Fibroblast of villous mesenchyme (primary cell): ENCODE data around the gene IL25. TPM values are rescaled to one million over a fixed set of nuclear protein-coding genes. Genes with fewer than 3 reads are reported as not detected.

ENCODE experiments used
- DNase-seq: peaks from one replicate; pipeline ENCODE4 v3.0.0-alpha.2; 2010; ENCODE audit warnings: low read depth
- H3K4me3 ChIP-seq: 2 replicates; pipeline ENCODE4 v1.5.1; 2011; ENCODE audit warnings: low read depth, mild to moderate bottlenecking, low read length
- total RNA-seq: library from RNA; depleted of rRNA; stranded (reverse); fragments of >200 nt; gene quantifications from 2 replicates; pipeline ENCODE4 v1.2.3, GENCODE V29; 2012
- TF ChIP-seq, protein P1 (sequence below): IDR thresholded peaks from 2 replicates; pipeline ENCODE4 v1.5.1; 2012; ENCODE audit warnings: low read depth, mild to moderate bottlenecking, low read length; ENCODE audit not compliant: insufficient read depth

The IL25 gene
- total RNA-seq, 1 donor = not detected

DNA sequence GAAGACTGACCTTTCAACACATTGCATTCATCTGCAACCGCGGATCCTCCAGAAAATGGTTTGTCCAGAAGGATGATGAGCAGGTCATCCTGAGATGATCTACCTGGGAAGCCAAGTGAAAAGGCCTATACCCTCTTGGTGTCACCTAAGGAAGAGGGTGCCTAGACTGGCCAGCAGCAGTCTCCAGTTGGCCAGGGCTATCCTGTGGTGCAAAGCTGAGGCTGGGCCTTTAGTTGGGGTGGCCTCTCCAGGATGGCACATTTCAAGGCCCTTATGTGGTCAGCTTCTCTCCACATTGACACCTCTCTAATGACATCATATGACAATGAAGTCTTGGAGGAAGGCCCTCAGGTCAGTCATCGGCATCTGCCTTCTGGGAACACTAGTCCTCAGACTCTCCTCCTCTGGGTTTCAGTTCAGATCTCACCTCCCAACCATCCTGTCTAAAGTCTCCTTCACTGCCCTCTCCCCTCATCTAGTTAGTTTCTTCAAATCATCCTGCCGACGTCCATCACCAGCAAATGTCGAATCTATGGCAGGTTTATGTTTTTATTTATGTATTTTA, 16.7 kb upstream of the IL25 start:
- TF ChIP-seq, protein P1, sequence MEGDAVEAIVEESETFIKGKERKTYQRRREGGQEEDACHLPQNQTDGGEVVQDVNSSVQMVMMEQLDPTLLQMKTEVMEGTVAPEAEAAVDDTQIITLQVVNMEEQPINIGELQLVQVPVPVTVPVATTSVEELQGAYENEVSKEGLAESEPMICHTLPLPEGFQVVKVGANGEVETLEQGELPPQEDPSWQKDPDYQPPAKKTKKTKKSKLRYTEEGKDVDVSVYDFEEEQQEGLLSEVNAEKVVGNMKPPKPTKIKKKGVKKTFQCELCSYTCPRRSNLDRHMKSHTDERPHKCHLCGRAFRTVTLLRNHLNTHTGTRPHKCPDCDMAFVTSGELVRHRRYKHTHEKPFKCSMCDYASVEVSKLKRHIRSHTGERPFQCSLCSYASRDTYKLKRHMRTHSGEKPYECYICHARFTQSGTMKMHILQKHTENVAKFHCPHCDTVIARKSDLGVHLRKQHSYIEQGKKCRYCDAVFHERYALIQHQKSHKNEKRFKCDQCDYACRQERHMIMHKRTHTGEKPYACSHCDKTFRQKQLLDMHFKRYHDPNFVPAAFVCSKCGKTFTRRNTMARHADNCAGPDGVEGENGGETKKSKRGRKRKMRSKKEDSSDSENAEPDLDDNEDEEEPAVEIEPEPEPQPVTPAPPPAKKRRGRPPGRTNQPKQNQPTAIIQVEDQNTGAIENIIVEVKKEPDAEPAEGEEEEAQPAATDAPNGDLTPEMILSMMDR = no peak
- DNase-seq = no peak

DNA sequence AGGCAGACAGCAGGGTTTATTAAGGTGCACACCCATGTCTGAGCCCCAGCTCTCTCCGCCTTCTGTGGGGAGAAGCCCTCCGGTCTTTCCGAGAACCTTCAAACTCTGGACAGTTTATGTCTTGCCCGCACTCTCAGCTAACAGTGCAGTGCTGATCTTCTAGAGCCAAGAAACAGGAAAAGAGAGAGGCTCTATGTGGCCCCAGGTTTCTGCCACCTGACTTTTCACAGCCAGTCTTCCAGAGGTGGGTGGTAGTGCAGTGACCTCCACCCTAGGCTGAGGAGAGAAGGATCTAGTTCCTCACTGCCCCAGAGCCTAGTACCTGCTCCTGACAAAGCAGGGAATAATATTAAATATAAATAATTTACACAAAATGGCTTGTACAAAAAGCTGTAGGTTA, 15.9 kb upstream of the IL25 start:
- DNase-seq = no peak
- TF ChIP-seq, protein P1 = no peak
- H3K4me3 ChIP-seq = no peak overlapping the region

More for the DNA sequence above, 16.7 kb upstream of the IL25 start:
- no peak overlapping the region for H3K4me3 ChIP-seq

DNA sequence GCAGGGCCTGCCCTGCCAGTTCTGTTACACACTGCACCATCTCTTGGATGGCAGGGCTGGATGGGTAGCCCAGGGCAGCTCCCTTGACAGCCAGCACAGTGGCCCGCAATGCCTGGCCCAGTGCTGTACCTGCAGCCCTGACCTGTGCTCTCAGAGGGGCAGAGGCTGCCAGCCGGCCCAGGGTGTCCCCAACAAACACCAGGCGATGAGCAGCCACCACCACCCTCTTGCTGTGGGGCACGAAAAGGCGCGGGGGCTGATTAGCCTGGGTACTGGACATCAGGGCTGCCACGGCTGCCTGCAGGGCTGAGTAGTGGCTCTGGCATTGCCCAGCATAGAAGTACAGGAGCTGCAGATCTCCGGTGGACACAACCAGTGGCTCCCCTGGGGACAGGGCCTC, 15.3 kb upstream of the IL25 start:
- DNase-seq = no peak
- TF ChIP-seq, protein P1 = no peak
- H3K4me3 ChIP-seq = no peak overlapping the region

- TF ChIP-seq, protein P1 = no peak
- DNase-seq = no peak
- no peak overlapping the region for H3K4me3 ChIP-seq
Measured at GRCh38 chr14:23358042-23358441, 14.6 kb upstream of the IL25 start.

DNA sequence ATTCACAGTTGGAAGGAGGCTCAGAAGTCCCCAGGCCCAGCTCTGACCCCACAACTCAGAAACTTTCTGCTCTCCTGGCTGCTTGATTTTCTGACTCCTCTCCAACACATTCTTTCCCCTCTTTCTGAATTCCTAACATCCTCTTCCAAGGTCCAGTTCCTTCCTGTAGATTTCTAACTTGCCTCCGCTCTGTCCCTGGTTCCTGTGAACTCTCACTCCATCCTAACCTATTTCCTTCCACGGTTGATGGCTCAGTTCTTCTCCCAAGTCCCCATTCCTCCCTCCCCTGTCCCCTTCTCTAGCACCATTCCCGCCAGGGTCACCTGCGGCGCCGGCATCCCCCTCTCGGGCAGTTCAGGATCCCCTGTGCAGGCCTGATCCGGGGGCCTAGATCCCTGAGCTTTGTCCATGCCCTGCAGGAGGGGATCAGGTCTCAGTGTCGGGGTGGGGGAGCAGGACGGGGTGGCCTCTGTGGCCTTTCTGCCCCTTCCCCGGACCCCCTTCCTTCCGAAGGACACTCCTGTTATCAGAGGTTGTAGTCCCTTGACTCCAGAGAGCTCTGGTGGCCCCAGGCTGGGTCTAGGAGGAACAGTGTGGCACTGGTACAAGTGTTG, 13.9 kb upstream of the IL25 start:
- H3K4me3 ChIP-seq = no peak overlapping the region
- DNase-seq = no peak
- TF ChIP-seq, protein P1 = no peak

DNA sequence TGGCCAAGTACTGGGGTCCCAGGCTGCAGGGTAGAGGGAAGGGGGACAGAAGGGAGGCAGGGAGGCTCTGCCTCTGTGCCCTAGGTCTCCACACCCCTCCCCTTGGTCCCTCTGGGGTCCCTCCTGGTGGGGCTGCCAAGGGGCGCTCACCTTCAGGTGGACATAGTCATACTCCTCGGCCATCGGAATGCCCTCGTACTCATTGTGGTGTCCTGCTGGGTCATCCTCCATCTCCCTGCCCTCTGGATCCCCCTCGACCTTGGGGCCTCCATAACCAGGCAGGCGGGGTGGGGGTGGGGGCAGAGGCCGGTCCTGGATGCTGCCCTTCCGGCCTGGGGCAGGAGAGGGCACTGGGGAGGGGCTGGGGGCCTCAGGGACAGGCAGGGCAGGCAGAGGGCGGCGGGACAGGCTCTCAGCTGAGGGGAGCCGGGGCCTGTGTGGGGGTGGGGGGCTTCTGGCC, 13.4 kb upstream of the IL25 start:
- TF ChIP-seq, protein P1 = no peak
- no peak overlapping the region for H3K4me3 ChIP-seq
- DNase-seq = no peak
